K562 (cell line): ENCODE measurements around the gene KRT8. TPM values are rescaled to one million over a fixed set of nuclear protein-coding genes. Genes with fewer than 3 reads are reported as not detected.
"Not testable (repeated sequence)": the region's sequence is repeated elsewhere in the genome, so short reads cannot be mapped to it uniquely, and the experiment has no call there.

ENCODE experiments used
- ATAC-seq: fragments of 200-7000 bp; cut with Tn5 transposase; 3 replicates; pipeline ENCODE4 v1.9.1; 2020; ENCODE audit warnings: moderate library complexity
- Bru-seq: library from RNA; stranded (reverse); fragments of 400-500 nt; gene quantifications from one replicate; lab custom pipeline; 2021; lab: Mats Ljungman, UMichigan
- BruChase-seq, 2 experiments: library from RNA; stranded (reverse); fragments of 400-500 nt; gene quantifications; one replicate each; lab custom pipeline; 2021; lab: Mats Ljungman, UMichigan
- BruUV-seq: library from RNA; stranded (reverse); fragments of 400-500 nt; replicated peaks from 2 replicates; lab custom pipeline; 2021; lab: Mats Ljungman, UMichigan
- CTCF ChIA-PET: fragments of 300-600 bp; formaldehyde crosslinking; extraction: SDS; loops from one replicate; lab custom pipeline; 2021; ENCODE audit warnings: low intra/inter-chr PET ratio; lab: Yijun Ruan, JAX
- POLR2A ChIA-PET: fragments of 300-600, 350-650 bp; sonication (Branson Sonifier 250); formaldehyde crosslinking; extraction: SDS; loops from one replicate; lab custom pipeline; 2021; ENCODE audit warnings: antibody characterized with exemption, inconsistent platforms; lab: Yijun Ruan, JAX
- DNase-seq, 4 experiments: peaks; one replicate each; pipeline versions ENCODE4 v3.0.0 to v3.0.0-alpha.2; 2011 to 2018; ENCODE audit warnings: low spot score in 3 of 4, mixed read lengths in 3 of 4; ENCODE audit errors: extremely low read depth in 1 of 4
- FAIRE-seq: peaks from 2 replicates; lab custom pipeline; 2011; peaks lifted over from hg19 to GRCh38; lab: Jason Lieb, UNC
- H2AFZ ChIP-seq: 2 replicates; pipeline ENCODE4 v1.6.0; 2011; ENCODE audit warnings: low read depth, low read length, control low read depth, inconsistent platforms
- H3K27ac ChIP-seq: fragments of 200-600 bp; 3 replicates; pipeline ENCODE4 v1.8.0; 2011; ENCODE audit warnings: low read depth, mild to moderate bottlenecking, control low read depth, inconsistent platforms, low read length, moderate library complexity, mixed read lengths; ENCODE audit errors: extremely low read depth
- H3K27me3 ChIP-seq, 2 experiments: fragments of 300-600 bp in 1 of 2; 2 replicates in 1 of 2; 3 replicates in 1 of 2; pipeline versions ENCODE4 v1.6.0 to v1.8.0; 2011; ENCODE audit warnings: inconsistent platforms in 2 of 2, low read length in 2 of 2, mild to moderate bottlenecking in 1 of 2, mixed read lengths in 1 of 2, moderate library complexity in 1 of 2; ENCODE audit not compliant: control insufficient read depth in 2 of 2, insufficient read depth in 2 of 2
- H3K36me3 ChIP-seq: fragments of 300-600 bp; 3 replicates; pipeline ENCODE4 v1.8.0; 2011; ENCODE audit warnings: mild to moderate bottlenecking, low read length, inconsistent platforms; ENCODE audit not compliant: control insufficient read depth, insufficient read depth
- H3K4me1 ChIP-seq, 2 experiments: fragments of 200-600 bp in 1 of 2; replicated peaks in 1 of 2; 2 replicates in 1 of 2; 3 replicates in 1 of 2; pipeline versions ENCODE4 v1.5.1 to v1.8.0; 2011; ENCODE audit warnings: inconsistent platforms in 2 of 2, low read length in 2 of 2, mild to moderate bottlenecking in 1 of 2, mixed read lengths in 1 of 2, moderate library complexity in 1 of 2; ENCODE audit not compliant: control insufficient read depth in 2 of 2, insufficient read depth in 2 of 2
- H3K4me2 ChIP-seq: 2 replicates; pipeline ENCODE4 v1.6.1; 2011; ENCODE audit warnings: low read length, control low read depth, inconsistent platforms, mixed read lengths; ENCODE audit not compliant: insufficient read depth
- H3K4me3 ChIP-seq: fragments of 200-600 bp; sonication (generic), shearing (Covaris generic); 2 replicates; pipeline ENCODE4 v1.5.1; 2016; ENCODE audit warnings: control low read depth, inconsistent platforms
- H3K79me2 ChIP-seq: fragments of 200-600 bp; 3 replicates; pipeline ENCODE4 v1.8.0; 2011; ENCODE audit warnings: low read length, inconsistent platforms; ENCODE audit not compliant: control insufficient read depth, insufficient read depth
- H3K9ac ChIP-seq, 2 experiments: 2 replicates each; pipeline versions ENCODE4 v1.6.0 to v1.6.1; 2011; ENCODE audit warnings: low read depth in 2 of 2, low read length in 2 of 2, control low read depth in 1 of 2, inconsistent platforms in 1 of 2, mild to moderate bottlenecking in 1 of 2, mixed read lengths in 1 of 2; ENCODE audit not compliant: insufficient read depth in 1 of 2
- H3K9me1 ChIP-seq: one replicate; pipeline ENCODE4 v1.6.0; 2011; ENCODE audit warnings: inconsistent platforms, mild to moderate bottlenecking, low read length, moderate library complexity; ENCODE audit not compliant: control insufficient read depth, insufficient read depth
- H3K9me3 ChIP-seq: replicated peaks from 2 replicates; pipeline ENCODE4 v1.5.1; 2011; ENCODE audit warnings: low read depth, low read length, inconsistent platforms; ENCODE audit not compliant: control insufficient read depth, insufficient read depth
- H4K20me1 ChIP-seq: replicated peaks from 2 replicates; pipeline ENCODE4 v1.6.1; 2011; ENCODE audit warnings: low read length, inconsistent platforms, mixed read lengths; ENCODE audit not compliant: control insufficient read depth, insufficient read depth
- ATF7 ChIP-seq: fragments of 450-650 bp; IDR thresholded peaks from 2 replicates; pipeline ENCODE4 v1.7.1; 2014; ENCODE audit warnings: mild to moderate bottlenecking, moderate library complexity
- BHLHE40 ChIP-seq: IDR thresholded peaks from 2 replicates; pipeline ENCODE4 v1.6.1; 2011; ENCODE audit warnings: low read length, improper control_type of control experiment
- CHD4 ChIP-seq: fragments of 200-600 bp; sonication (generic); IDR thresholded peaks from 3 replicates; pipeline ENCODE4 v1.6.1; 2012; ENCODE audit warnings: low read depth, mild to moderate bottlenecking, mixed read lengths, low read length, inconsistent platforms; ENCODE audit not compliant: insufficient read depth, insufficient replicate concordance, poor library complexity, severe bottlenecking
- SAFB ChIP-seq: fragments of 200-400 bp; formaldehyde crosslinking; IDR thresholded peaks from 2 replicates; pipeline ENCODE4 v1.6.1; 2017; ENCODE audit warnings: low read depth, low read length, borderline replicate concordance
- WGBS: fragments of 100-300 bp; shearing (Covaris generic); methylation state at CpG from one replicate; pipeline ENCODE4 v1.1.6; 2016; ENCODE audit warnings: low coverage, mixed read lengths; ENCODE audit not compliant: insufficient coverage; ENCODE audit errors: missing lambda C conversion rate; 5-methylcytosine and 5-hydroxymethylcytosine counted together
- in situ Hi-C: fragments of 300-500 bp; cut with MboI; formaldehyde crosslinking; loops from 4 replicates; pipeline ENCODE4 v1.15.0; 2018; ENCODE audit warnings: inconsistent platforms, mixed read lengths
- intact Hi-C: fragments of 100-400 bp; cut with micrococcal nuclease; formaldehyde crosslinking; loops from 2 replicates; pipeline ENCODE4 v1.14.2; 2022
- long read RNA-seq, 3 experiments: library from polyadenylated mRNA in 2 of 3; library from RNA in 1 of 3; unstranded in 2 of 3; stranded (forward) in 1 of 3; transcript quantifications; one replicate each; pipeline ENCODE4 v2.0.0, GENCODE V29; 2019 to 2022
- polyA minus RNA-seq, 3 experiments: library from RNA; depleted of rRNA, polyadenylated mRNA; stranded (reverse); fragments of >200 nt; gene quantifications; 2 replicates each; pipeline ENCODE4 v1.2.3, GENCODE V29; 2011
- polyA plus RNA-seq, 8 experiments: library from polyadenylated mRNA; depleted of rRNA in 4 of 8; stranded (reverse) in 5 of 8; unstranded in 3 of 8; fragments of >200 nt; fragmentation: Nextera tagmentation in 2 of 8; fragmentation: Illumina TruSeq in 1 of 8; extraction: Ambion mirVana in 2 of 8; extraction: Trizol in 1 of 8; gene quantifications; 2 replicates each; pipeline versions ENCODE4 v1.2.1 to v1.2.3, GENCODE V29; 2011 to 2014; ENCODE audit warnings: inconsistent platforms in 1 of 8, missing spikeins in 1 of 8
- total RNA-seq, 7 experiments: library from RNA; depleted of rRNA in 6 of 7; stranded (reverse); fragments of >200 nt in 6 of 7; fragmentation: Illumina TruSeq in 2 of 7; extraction: Trizol in 2 of 7; gene quantifications; 2 replicates each; pipeline versions ENCODE4 v1.2.1 to v1.2.3, GENCODE V29; 2011 to 2021; ENCODE audit warnings: low replicate concordance in 1 of 7
- TF ChIP-seq, protein P1 (sequence below), 2 experiments: fragments of 450-650 bp; IDR thresholded peaks; 2 replicates each; pipeline ENCODE4 v1.6.1; 2016
- TF ChIP-seq, protein P2 (sequence below), 2 experiments: IDR thresholded peaks; 2 replicates each; pipeline ENCODE4 v1.6.1; 2012; ENCODE audit warnings: improper control_type of control experiment in 2 of 2, low read depth in 2 of 2, low read length in 2 of 2, borderline replicate concordance in 1 of 2
- TF ChIP-seq, protein P3 (sequence below): fragments of 200-800 bp; sonication (Bioruptor generic); IDR thresholded peaks from 2 replicates; pipeline ENCODE4 v1.6.1; 2017; ENCODE audit warnings: missing genetic modification characterization, missing compliant biosample characterization

Gene KRT8
- 132 and 303 TPM in 2 replicates for total RNA-seq (2011; cell fraction: chromatin; rRNA removed; ENCODE audit: low replicate concordance)
- total RNA-seq (2011; cell fraction: nucleolus; rRNA removed), result 225 and 301 TPM in 2 replicates
- total RNA-seq (2011; cell fraction: nucleoplasm; rRNA removed), result 196 and 242 TPM in 2 replicates
- total RNA-seq (2014; rRNA removed) (262 and 326 TPM in 2 replicates), total RNA-seq (2014; rRNA removed; fragmentation: Illumina TruSeq; extraction: Trizol) (157 and 159 TPM in 2 replicates), total RNA-seq (2015; rRNA removed; fragmentation: Illumina TruSeq; extraction: Trizol) (193 and 197 TPM in 2 replicates), total RNA-seq (2021) (364 and 392 TPM in 2 replicates), polyA plus RNA-seq (2011; rRNA removed) (616 and 661 TPM in 2 replicates), polyA plus RNA-seq (2014; fragmentation: Illumina TruSeq; extraction: Trizol) (260 and 315 TPM in 2 replicates), polyA plus RNA-seq (2014; fragmentation: Nextera tagmentation; extraction: Ambion mirVana) (10 to 100 TPM; 41.5 to 49.8 TPM), polyA plus RNA-seq (2014; rRNA removed) (388 and 435 TPM in 2 replicates), polyA minus RNA-seq (2011; rRNA and poly(A)+ RNA removed) (930 and 1,077 TPM in 2 replicates), Bru-seq, nascent RNA (percentile 69 among the genes with signal in this experiment), BruChase-seq, experiment 1, labeled RNA remaining after a 2-hour chase (percentile 61 among the genes with signal in this experiment), BruChase-seq, experiment 2, labeled RNA remaining after a 6-hour chase (percentile 64 among the genes with signal in this experiment)
- 730 and 1,428 TPM in 2 replicates for polyA plus RNA-seq (2011; cell fraction: cytosol; rRNA removed)
- 253 and 293 TPM in 2 replicates for polyA plus RNA-seq (2011; cell fraction: nucleus; rRNA removed)
- 420 and 432 TPM in 2 replicates for polyA plus RNA-seq (2012)
- polyA minus RNA-seq (2011; cell fraction: cytosol; rRNA and poly(A)+ RNA removed), result 578 and 629 TPM in 2 replicates
- 134 and 183 TPM in 2 replicates for polyA minus RNA-seq (2011; cell fraction: nucleus; rRNA and poly(A)+ RNA removed)
- long read RNA-seq, experiment 1, transcript KRT8-217 (3 exons, 2,437 nt), result major isoform, 12 of 1,936 reads
- long read RNA-seq, experiment 1, partial matches to known transcripts, result 1,830 of 1,936 reads
- long read RNA-seq, experiment 1, other reads (novel, unspliced or antisense), result 80 of 1,936 reads
- long read RNA-seq, experiment 2, transcript KRT8-217 (3 exons, 2,437 nt), result minor isoform, 8 of 627 reads
- long read RNA-seq, experiment 2, transcript KRT8-214 (3 exons, 507 nt), result major isoform, 13 of 627 reads
- long read RNA-seq, experiment 2, partial matches to known transcripts, result 566 of 627 reads
- long read RNA-seq, experiment 2, other reads (novel, unspliced or antisense), result 35 of 627 reads
- long read RNA-seq, experiment 3, transcript KRT8-217 (3 exons, 2,437 nt), result major isoform, 9 of 1,248 reads
- long read RNA-seq, experiment 3, partial matches to known transcripts, result 1,187 of 1,248 reads
- long read RNA-seq, experiment 3, other reads (novel, unspliced or antisense), result 51 of 1,248 reads

DNA sequence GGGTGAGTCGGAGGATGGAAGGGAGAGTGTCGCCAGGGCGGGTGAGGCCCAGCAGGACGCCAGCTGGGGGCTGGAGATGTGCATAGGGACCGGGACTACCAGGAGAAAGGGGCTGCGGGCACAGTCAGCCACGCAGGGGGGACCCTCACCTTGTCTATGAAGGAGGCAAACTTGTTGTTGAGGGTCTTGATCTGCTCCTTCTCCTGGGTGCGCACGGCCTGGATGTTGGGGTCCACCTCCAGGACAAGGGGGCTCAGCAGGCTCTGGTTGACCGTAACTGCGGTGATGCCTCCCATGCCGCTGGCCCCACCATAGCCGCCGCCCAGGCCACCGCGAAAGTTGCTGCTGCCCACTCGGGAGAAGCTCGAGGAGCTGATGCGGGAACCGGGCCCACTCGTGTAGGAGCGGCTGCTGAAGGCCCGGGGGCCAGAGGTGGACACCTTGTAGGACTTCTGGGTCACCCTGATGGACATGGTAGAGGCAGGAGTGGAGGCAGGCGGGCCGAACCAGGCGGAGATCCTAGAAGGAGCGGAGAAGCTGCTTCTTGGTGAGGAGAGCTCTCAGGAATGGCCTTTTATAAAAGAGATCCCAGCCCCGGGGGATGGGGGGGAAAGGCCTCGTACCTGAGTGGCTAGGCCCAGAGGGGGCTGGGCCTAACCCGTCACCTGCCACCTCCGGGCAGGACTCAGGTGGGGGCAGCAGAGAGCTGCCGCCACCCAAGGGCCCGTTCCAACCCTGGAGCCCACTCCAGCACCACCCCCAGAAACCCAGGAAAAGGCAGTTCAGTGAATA lies at the start of gene KRT8:
KRT8 (minus strand) TSS at position 568 of the 792 bp plus-strand sequence; CDS start at position 473, 95 bp downstream.
- not testable (repeated sequence) for H3K27me3 ChIP-seq, H3K9me1 ChIP-seq, H3K9me3 ChIP-seq, H4K20me1 ChIP-seq
- peak within 1 kb of the TSS; percentile 74 for H2AFZ ChIP-seq
- ChIA-PET CTCF (interaction anchor here (0.7 to 3.6 kb wide), 5 partner anchors 20 to 462 kb away, joined by 3 to 29 read pairs (median 4); no protein-coding TSS in a partner anchor), POLR2A (interaction anchor here (0.6 to 4.2 kb wide), 21 partner anchors 8 to 755 kb away, joined by 3 to 35 read pairs (median 4); partner anchors contain the start of gene KRT18)
- FAIRE-seq (peak; percentile 83), ATAC-seq (peak; percentile 79), DNase-seq (peak; percentile 93 to 96 (median 95))
- TSS peak; percentile 52 for BruUV-seq
- peak within 1 kb of the TSS; percentile 78 to 97 for H3K9ac ChIP-seq
- in situ Hi-C loops, result loop anchor here (5.0 kb wide), 1 partner anchor 48 kb away; no protein-coding TSS in a partner anchor
- peaks cover 46 to 56% of the 10 kb centered on the region in 2 experiments for H3K4me1 ChIP-seq
- 4% methylated on average over 32 of the region's 33 CpGs for WGBS
- peaks cover 29% of the 10 kb centered on the region; the same call in 2 of the 3 replicates for H3K36me3 ChIP-seq
- H3K79me2 ChIP-seq, result peaks cover 44% of the 10 kb centered on the region
- peak within 1 kb of the TSS; percentile 76 for H3K27ac ChIP-seq
- intact Hi-C loops, result loop anchor here (1.0 kb wide), 4 partner anchors 19 to 76 kb away; no protein-coding TSS in a partner anchor
- H3K4me3 ChIP-seq, result peak within 1 kb of the TSS; percentile 58
- H3K4me2 ChIP-seq, result peak within 1 kb of the TSS; percentile 88
- TF ChIP-seq, protein P1, sequence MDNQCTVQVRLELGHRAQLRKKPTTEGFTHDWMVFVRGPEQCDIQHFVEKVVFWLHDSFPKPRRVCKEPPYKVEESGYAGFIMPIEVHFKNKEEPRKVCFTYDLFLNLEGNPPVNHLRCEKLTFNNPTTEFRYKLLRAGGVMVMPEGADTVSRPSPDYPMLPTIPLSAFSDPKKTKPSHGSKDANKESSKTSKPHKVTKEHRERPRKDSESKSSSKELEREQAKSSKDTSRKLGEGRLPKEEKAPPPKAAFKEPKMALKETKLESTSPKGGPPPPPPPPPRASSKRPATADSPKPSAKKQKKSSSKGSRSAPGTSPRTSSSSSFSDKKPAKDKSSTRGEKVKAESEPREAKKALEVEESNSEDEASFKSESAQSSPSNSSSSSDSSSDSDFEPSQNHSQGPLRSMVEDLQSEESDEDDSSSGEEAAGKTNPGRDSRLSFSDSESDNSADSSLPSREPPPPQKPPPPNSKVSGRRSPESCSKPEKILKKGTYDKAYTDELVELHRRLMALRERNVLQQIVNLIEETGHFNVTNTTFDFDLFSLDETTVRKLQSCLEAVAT (IDR thresholded peaks at IDR 0.05), result 0 out of 4 replicates have a peak, but pooled peaks have one; percentile 19 to 72
- peak; percentile 22 for TF ChIP-seq CHD4
- TF ChIP-seq, protein P2, sequence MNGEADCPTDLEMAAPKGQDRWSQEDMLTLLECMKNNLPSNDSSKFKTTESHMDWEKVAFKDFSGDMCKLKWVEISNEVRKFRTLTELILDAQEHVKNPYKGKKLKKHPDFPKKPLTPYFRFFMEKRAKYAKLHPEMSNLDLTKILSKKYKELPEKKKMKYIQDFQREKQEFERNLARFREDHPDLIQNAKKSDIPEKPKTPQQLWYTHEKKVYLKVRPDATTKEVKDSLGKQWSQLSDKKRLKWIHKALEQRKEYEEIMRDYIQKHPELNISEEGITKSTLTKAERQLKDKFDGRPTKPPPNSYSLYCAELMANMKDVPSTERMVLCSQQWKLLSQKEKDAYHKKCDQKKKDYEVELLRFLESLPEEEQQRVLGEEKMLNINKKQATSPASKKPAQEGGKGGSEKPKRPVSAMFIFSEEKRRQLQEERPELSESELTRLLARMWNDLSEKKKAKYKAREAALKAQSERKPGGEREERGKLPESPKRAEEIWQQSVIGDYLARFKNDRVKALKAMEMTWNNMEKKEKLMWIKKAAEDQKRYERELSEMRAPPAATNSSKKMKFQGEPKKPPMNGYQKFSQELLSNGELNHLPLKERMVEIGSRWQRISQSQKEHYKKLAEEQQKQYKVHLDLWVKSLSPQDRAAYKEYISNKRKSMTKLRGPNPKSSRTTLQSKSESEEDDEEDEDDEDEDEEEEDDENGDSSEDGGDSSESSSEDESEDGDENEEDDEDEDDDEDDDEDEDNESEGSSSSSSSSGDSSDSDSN (IDR thresholded peaks at IDR 0.05; ENCODE audit: borderline replicate concordance in 1 of 2, low read depth in 2 of 2, low read length in 2 of 2), result 0 out of 4 replicates have a peak, but pooled peaks have one; percentile 5 to 45
- TF ChIP-seq BHLHE40, result 0 out of 2 replicates have a peak, but pooled peaks have one; percentile 16
- TF ChIP-seq ATF7, result peak; percentile 15; the same call in 1 of the 2 replicates
- TF ChIP-seq SAFB, result peak; percentile 70; the same call in 1 of the 2 replicates
- TF ChIP-seq, protein P3, sequence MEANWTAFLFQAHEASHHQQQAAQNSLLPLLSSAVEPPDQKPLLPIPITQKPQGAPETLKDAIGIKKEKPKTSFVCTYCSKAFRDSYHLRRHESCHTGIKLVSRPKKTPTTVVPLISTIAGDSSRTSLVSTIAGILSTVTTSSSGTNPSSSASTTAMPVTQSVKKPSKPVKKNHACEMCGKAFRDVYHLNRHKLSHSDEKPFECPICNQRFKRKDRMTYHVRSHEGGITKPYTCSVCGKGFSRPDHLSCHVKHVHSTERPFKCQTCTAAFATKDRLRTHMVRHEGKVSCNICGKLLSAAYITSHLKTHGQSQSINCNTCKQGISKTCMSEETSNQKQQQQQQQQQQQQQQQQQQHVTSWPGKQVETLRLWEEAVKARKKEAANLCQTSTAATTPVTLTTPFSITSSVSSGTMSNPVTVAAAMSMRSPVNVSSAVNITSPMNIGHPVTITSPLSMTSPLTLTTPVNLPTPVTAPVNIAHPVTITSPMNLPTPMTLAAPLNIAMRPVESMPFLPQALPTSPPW (CRISPR knock-in tag), result peak; percentile 88
